Transverse colon (tissue), 4 donors: ENCODE data around the gene ASB5.

Source experiments
- CTCF ChIP-seq, 5 experiments: fragments of 200-600 bp in 3 of 5; fragments of 450-650 bp in 2 of 5; sonication (generic) in 3 of 5; IDR thresholded peaks; 1 replicate in 2 of 5; 2 replicates in 3 of 5; pipeline ENCODE4 v1.5.1; 2016 to 2017; ENCODE audit warnings: antibody characterized with exemption in 5 of 5, inconsistent platforms in 3 of 5, mild to moderate bottlenecking in 2 of 5, moderate library complexity in 1 of 5
- EP300 ChIP-seq: sonication (generic); formaldehyde crosslinking; IDR thresholded peaks from one replicate; pipeline ENCODE4 v1.6.1; 2017; ENCODE audit warnings: antibody characterized with exemption, low read depth
- POLR2A ChIP-seq: fragments of 450-650 bp; IDR thresholded peaks from one replicate; pipeline ENCODE4 v1.6.1; 2016; ENCODE audit warnings: antibody characterized with exemption, mild to moderate bottlenecking, moderate library complexity
- POLR2AphosphoS5 ChIP-seq, 3 donors: sonication (generic); formaldehyde crosslinking; IDR thresholded peaks; one replicate each; pipeline ENCODE4 v1.6.1; 2016; ENCODE audit warnings: antibody characterized with exemption in 3 of 3

- no peak for TF ChIP-seq CTCF (IDR thresholded peaks at IDR 0.05)
- no peak for TF ChIP-seq POLR2AphosphoS5 (IDR thresholded peaks at IDR 0.05)
- no peak for TF ChIP-seq POLR2A
- TF ChIP-seq EP300: no peak
These were observed 18.5 kb upstream of the ASB5 start for GRCh38 chr4:176287546-176287945.
